Right cardiac atrium (tissue), 5 donors: ENCODE measurements around the gene CASS4. TPM values are rescaled to one million over a fixed set of nuclear protein-coding genes. Genes with fewer than 3 reads are reported as not detected.

ENCODE experiments used
- ATAC-seq, 2 donors: fragments of 200-7000 bp; cut with Tn5 transposase; one replicate each; pipeline versions ENCODE4 v1.8.0 to v1.9.1; 2020; ENCODE audit warnings: moderate library complexity in 2 of 2, mild to moderate bottlenecking in 1 of 2
- DNase-seq, 3 donors: peaks; one replicate each; pipeline ENCODE4 v3.0.0-alpha.2; 2020
- H3K27ac ChIP-seq: one replicate; pipeline ENCODE4 v1.5.1; 2013; ENCODE audit warnings: mild to moderate bottlenecking, low read length, control low read depth, moderate library complexity
- H3K27me3 ChIP-seq: one replicate; pipeline ENCODE4 v1.6.1; 2013; ENCODE audit not compliant: control insufficient read depth, insufficient read depth
- H3K4me1 ChIP-seq: one replicate; pipeline ENCODE4 v1.6.1; 2013; ENCODE audit warnings: low read length; ENCODE audit not compliant: control insufficient read depth, insufficient read depth
- H3K4me3 ChIP-seq: one replicate; pipeline ENCODE4 v1.5.1; 2013; ENCODE audit warnings: low read length, control low read depth
- H3K9me3 ChIP-seq: one replicate; pipeline ENCODE4 v1.6.1; 2013; ENCODE audit warnings: low read length; ENCODE audit not compliant: control insufficient read depth
- WGBS: extraction: QIAGEN DNeasy Blood & Tissue Kit; methylation state at CpG from one replicate; pipeline ENCODE4 v1.1.7; 2013; 5-methylcytosine and 5-hydroxymethylcytosine counted together
- intact Hi-C, 4 donors: fragments of 100-400 bp; cut with DNase I; formaldehyde crosslinking; loops; one replicate each; pipeline versions ENCODE4 v1.11.0 to v1.14.0; 2022 to 2023
- polyA plus RNA-seq: library from polyadenylated mRNA; stranded (reverse); fragments of 200-250 nt; gene quantifications from one replicate; pipeline ENCODE4 v1.2.3, GENCODE V29; 2013
- total RNA-seq, 4 donors: library from RNA; stranded (reverse); fragmentation: NEBNext Ultra II Directional; extraction: Animal tissue kit (Norgen Biotek cat#: 25700); gene quantifications; one replicate each; pipeline ENCODE4 v1.2.1, GENCODE V29; 2021
- donor health status: healthy with polysubstance abuse.
- donor health status: DM: no; HTN: yes; CAD: no.
- donor health status: DM: no; HTN: no; CAD: no.
- donor health status: DM: no; HTN: yes; CAD: no; lungs with severe emphysema.
- donor health status: DM: yes; HTN: yes; CAD: no.

Gene CASS4
- total and polyA plus RNA-seq, 5 donors, result 0.34 to 0.79 (median 0.56) TPM

DNA sequence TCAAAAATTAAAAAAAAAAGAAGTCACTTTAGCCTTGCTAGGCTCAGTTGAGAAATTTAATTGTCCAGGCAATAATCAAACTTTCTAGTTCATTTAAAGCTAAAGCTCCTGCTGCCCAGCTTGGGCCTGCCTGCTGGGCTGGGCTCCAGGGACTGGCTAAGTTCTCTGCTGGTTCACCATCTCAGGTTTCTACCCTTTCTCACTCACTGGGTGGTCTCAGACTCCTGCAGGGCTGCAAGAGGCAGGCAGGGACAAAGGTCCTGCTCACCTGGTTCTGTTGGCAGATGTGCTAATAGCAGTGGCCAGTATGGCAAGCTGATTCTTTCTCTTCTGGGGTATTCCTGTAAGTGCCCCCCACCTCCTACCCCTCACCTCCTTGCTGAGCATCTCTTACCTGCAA is 35.2 kb downstream of the CASS4 start:
- H3K4me1 ChIP-seq, result no peaks in the 10 kb centered on the region
- no peak overlapping the region for H3K27ac ChIP-seq
- no peak for DNase-seq
- no peaks in the 10 kb centered on the region for H3K27me3 ChIP-seq
- H3K4me3 ChIP-seq, result no peak overlapping the region
- H3K9me3 ChIP-seq, result no peaks in the 10 kb centered on the region
- intact Hi-C loops, result no loop called here
- ATAC-seq, result no peak

DNA sequence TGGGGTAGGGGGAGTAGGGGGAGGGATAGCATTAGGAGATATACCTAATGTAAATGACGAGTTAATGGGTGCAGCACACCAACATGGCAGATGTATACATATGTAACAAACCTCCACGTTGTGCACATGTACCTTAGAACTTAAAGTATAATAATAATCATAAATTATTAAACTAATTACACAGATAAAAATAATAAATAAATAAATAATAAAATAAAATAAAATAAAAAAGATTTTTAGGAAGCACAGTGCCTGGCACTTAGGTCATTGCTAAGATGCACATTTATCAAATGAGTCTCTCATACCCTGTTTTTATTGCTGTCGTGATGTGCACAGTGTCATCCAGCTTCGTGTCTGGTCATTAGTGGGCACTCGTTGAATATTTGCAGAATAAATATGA is 37.4 kb downstream of the CASS4 start:
- H3K4me1 ChIP-seq, result no peaks in the 10 kb centered on the region
- intact Hi-C loops, result no loop called here
- 95% methylated on average over 5 of the region's 5 CpGs for WGBS
- H3K27ac ChIP-seq, result no peak overlapping the region
- ATAC-seq (no peak), DNase-seq (no peak)
- H3K27me3 ChIP-seq, result no peaks in the 10 kb centered on the region
- H3K4me3 ChIP-seq, result no peak overlapping the region
- no peaks in the 10 kb centered on the region for H3K9me3 ChIP-seq

DNA sequence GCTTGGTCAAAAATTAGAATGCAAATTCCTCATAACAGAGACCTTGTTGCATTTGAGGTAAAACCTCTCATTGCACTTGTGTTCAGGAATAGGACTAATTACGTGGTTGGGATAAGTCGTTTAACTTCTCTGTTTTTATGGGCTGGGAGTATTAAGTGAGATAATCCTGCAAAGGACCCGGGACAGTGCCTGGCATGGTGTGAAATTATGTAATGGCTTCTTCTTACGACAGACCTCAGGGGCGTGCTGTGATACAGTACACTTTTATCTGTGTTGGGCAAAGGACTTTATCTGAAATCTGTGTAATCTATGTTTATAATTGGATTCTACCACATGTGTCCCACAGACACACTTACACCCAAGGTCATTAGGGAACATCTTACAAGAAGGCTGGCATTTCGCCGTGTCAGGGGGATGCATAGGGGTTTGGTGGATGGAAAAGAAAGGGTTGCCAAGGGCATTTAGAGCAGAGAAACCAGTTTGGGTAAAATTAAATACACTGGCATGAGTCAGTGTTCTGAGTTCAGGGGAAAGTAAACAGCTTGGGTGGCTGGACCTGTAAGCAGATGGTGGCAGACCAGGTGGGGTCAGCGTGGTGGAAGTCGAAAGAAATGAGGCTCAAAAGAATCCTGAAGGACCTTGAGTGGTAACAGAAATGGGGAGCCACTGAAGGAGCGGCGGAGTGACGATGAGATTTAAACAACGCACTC is 39.2 kb downstream of the CASS4 start:
- H3K27me3 ChIP-seq, result no peaks in the 10 kb centered on the region
- DNase-seq, result no peak

DNA sequence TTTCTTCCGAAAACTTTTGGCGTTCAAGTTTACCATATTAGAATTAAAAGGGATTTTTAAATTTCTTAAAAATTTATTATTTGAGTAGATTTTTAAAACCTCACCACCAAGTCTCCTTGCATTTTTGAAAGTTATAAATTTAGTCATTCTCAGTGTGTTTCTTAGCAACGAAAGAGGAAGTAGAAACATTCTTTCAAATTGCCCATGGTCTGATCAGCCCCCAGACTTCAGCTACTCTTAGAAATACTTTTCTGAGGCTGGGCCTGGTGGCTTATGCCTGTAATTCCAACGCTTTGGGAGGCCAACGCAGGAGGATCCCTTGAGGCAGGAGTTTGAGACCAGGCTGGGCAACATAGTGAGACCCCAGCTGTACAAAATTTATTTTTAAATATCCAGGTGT is 41.3 kb downstream of the CASS4 start:
- ATAC-seq (no peak), DNase-seq (no peak)
- Histone ChIP-seq H3K4me3 (no peak overlapping the region), H3K27me3 (no peaks in the 10 kb centered on the region), H3K9me3 (no peaks in the 10 kb centered on the region), H3K27ac (no peak overlapping the region), H3K4me1 (no peaks in the 10 kb centered on the region)
- WGBS, result 75% methylated on average over 5 of the region's 5 CpGs
- intact Hi-C loops, result no loop called here

More for the DNA sequence above, 39.2 kb downstream of the CASS4 start:
- Histone ChIP-seq H3K27ac (no peak overlapping the region), H3K9me3 (no peaks in the 10 kb centered on the region), H3K4me1 (no peaks in the 10 kb centered on the region), H3K4me3 (no peak overlapping the region)
- no peak for ATAC-seq
- WGBS, result 82% methylated on average over 13 of the region's 13 CpGs
- intact Hi-C loops, result no loop called here

DNA sequence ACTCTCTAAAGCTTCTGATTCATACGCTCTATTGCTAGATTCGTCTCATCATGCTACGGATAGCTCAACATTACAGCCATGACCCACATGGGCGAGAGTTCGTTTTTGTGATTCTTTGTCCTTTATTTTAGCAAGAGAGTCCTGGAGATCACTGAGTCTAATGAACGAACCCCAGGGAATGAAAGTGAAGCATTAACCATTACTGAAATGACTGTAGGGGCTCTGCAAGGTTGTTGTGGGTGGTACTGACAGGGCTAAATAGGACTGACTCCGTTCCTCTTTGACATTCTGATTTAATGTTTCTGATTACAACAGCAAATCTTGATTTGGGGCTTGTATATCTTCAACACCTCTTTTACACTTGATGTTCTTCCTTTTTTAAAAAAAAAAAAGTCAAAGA is 42.7 kb downstream of the CASS4 start:
- 90% methylated on average over 7 of the region's 7 CpGs for WGBS
- H3K27me3 ChIP-seq, result no peaks in the 10 kb centered on the region
- no peak overlapping the region for H3K27ac ChIP-seq
- DNase-seq (no peak), ATAC-seq (no peak)
- H3K9me3 ChIP-seq, result no peaks in the 10 kb centered on the region
- intact Hi-C loops, result no loop called here
- no peaks in the 10 kb centered on the region for H3K4me1 ChIP-seq
- no peak overlapping the region for H3K4me3 ChIP-seq

DNA sequence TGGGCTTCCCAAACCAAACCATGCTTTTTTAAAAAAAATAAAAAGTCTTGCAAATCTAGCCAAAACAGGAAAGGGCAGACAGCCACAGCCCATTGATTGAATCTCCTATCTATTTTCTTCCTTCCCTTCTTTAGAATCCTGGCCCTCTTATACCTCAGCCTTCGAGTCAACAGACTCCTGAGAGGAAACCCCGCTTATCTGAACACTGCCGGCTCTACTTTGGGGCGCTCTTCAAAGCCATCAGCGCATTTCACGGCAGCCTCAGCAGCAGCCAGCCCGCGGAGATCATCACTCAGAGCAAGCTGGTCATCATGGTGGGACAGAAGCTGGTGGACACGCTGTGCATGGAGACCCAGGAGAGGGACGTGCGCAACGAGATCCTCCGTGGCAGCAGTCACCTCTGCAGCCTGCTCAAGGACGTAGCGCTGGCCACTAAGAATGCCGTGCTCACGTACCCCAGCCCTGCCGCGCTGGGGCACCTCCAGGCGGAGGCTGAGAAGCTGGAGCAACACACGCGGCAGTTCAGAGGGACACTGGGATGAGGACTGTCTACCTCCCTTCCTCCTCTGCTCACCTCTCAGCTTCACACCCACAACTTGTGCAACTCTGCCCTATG is 46.3 kb downstream of the CASS4 start:
- WGBS, result 58% methylated on average over 22 of the region's 22 CpGs
- Histone ChIP-seq H3K27me3 (no peaks in the 10 kb centered on the region), H3K27ac (no peak overlapping the region), H3K4me1 (no peaks in the 10 kb centered on the region), H3K4me3 (no peak overlapping the region), H3K9me3 (no peaks in the 10 kb centered on the region)
- intact Hi-C loops, result no loop called here
- DNase-seq (no peak), ATAC-seq (peak in 1 of 2 donors; percentile 11)

DNA sequence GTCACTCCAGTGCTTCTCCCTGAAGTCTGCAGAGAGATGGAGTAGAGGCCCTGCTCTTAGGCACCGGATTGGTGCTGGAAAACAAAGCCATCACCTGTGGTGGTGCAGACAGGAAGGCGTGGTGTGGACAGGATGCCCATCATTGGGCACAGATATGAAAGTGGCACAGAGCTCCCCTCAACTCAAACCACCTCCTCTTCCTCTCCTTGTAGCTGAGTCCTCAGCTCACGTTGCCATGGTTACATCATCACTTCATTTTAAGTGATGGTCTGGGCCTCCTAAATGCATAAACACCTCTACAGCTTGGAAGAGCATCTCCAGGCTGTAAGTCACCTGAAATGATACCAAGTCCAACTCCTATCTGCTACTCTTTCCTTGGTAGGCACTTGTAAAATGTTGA is 48.4 kb downstream of the CASS4 start:
- H3K27me3 ChIP-seq, result no peaks in the 10 kb centered on the region
- WGBS, result 73% methylated on average over 3 of the region's 3 CpGs
- no peak overlapping the region for H3K4me3 ChIP-seq
- intact Hi-C loops, result loop anchor here in 3 of 4 donors (10.0 kb wide), 3 partner anchors 46 to 66 kb away; partner anchors contain the start of genes AURKA (in 1 of the 3), CASS4 (in 1 of the 3) and CSTF1 (in 1 of the 3)
- ATAC-seq, result no peak
- H3K27ac ChIP-seq, result no peak overlapping the region
- DNase-seq, result no peak
- no peaks in the 10 kb centered on the region for H3K4me1 ChIP-seq
- no peaks in the 10 kb centered on the region for H3K9me3 ChIP-seq

DNA sequence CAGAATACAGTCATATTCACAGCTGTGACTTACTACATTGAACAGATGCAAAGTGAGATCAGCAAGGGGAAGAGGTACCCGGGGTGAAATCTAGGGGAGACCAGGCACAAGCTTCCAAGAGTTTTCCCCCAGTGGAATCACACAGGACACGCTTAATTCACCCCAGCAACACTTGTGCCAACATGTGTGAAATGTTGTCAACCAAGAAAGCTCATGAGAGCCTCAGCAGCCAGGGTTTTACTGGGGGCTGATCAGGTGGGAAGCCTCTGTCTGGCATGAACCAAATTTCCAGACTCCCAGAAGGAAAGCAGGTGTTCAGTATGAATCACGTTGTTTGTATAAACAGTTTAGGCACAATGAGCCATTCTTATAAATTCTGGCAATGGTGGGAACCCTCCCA is 49.5 kb downstream of the CASS4 start:
- intact Hi-C loops, result loop anchor here in 3 of 4 donors (10.0 kb wide), 3 partner anchors 47 to 67 kb away; partner anchors contain the start of genes AURKA (in 1 of the 3), CASS4 (in 1 of the 3) and CSTF1 (in 1 of the 3)
- Histone ChIP-seq H3K27ac (no peak overlapping the region), H3K4me3 (no peak overlapping the region), H3K27me3 (no peaks in the 10 kb centered on the region), H3K4me1 (no peaks in the 10 kb centered on the region), H3K9me3 (no peaks in the 10 kb centered on the region)
- WGBS, result 81% methylated on average over 3 of the region's 3 CpGs
- ATAC-seq (no peak), DNase-seq (no peak)

DNA sequence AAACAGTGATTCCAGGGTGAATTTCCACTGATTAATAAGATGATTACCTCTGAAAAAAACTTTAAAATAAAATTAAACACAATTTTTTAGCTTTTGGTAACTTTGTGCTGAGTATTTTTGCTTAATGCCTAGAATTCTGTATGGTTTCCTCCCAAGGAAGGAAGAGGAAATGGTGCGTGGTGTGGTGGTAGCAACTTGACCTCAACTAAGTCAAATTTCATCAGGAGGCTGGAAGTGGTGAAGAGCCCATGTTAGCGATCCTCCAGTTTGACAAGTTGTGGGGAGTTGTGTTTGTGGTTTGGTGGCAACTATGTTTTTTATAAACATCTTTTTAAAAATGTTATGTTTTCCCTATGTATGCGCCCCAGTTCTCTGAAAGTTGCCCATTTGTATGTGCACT is 51.4 kb downstream of the CASS4 start:
- 68% methylated on average over 3 of the region's 3 CpGs for WGBS
- no peak for ATAC-seq
- no peaks in the 10 kb centered on the region for H3K4me1 ChIP-seq
- no peak overlapping the region for H3K27ac ChIP-seq
- DNase-seq, result no peak
- intact Hi-C loops, result loop anchor here in 3 of 4 donors (10.0 kb wide), 3 partner anchors 49 to 69 kb away; partner anchors contain the start of genes AURKA (in 1 of the 3), CASS4 (in 1 of the 3) and CSTF1 (in 1 of the 3)
- no peaks in the 10 kb centered on the region for H3K27me3 ChIP-seq
- no peak overlapping the region for H3K4me3 ChIP-seq
- H3K9me3 ChIP-seq, result no peaks in the 10 kb centered on the region

DNA sequence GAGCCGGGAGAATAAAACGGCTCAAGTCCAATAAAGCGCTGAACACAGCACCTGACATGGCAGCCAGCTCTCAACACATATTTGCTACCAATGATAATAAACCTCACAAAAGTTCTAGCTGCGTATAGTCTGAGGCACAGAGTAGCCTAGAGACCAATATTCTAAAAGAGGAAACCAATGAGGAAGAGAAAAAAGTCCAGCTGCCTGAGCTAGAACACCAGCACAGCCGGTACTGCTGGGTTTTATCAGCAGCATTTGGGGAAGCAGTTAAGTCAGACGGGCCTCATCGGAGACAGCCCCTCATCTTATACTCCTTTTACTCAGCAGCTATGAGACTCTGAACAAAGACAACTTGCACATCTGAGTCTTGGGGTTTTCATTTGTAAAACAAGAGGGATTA is 53.9 kb downstream of the CASS4 start:
- no peaks in the 10 kb centered on the region for H3K4me1 ChIP-seq
- no peak overlapping the region for H3K4me3 ChIP-seq
- no peak overlapping the region for H3K27ac ChIP-seq
- H3K27me3 ChIP-seq, result no peaks in the 10 kb centered on the region
- intact Hi-C loops, result loop anchor here (5.0 to 10.0 kb wide), 4 partner anchors 51 to 71 kb away; partner anchors contain the start of genes AURKA (in 1 of the 4), CASS4 (in 1 of the 4) and CSTF1 (in 1 of the 4)
- ATAC-seq (no peak), DNase-seq (no peak)
- 51% methylated on average over 7 of the region's 7 CpGs for WGBS
- H3K9me3 ChIP-seq, result no peaks in the 10 kb centered on the region

DNA sequence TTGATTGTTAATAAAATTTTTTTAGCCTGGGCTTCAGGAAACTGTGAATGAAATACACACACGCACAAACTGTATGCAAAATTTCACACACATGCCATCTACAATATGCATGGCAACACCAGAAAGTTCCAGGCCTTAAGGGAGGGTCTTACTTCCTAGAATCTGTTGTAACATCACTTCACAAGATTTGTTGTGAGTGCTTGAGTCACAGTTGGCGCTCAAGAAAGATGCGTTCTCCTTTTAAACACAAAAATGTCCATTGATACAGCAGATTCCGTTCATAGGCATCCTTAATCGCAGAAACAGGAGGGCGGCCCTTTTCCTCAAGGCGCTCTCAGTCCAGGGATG is 55.9 kb downstream of the CASS4 start:
- ATAC-seq (peak in 1 of 2 donors; percentile 6), DNase-seq (no peak)
- 7% methylated on average over 7 of the region's 7 CpGs for WGBS
- no peaks in the 10 kb centered on the region for H3K4me1 ChIP-seq
- peak overlapping the region; percentile 81 for H3K4me3 ChIP-seq
- no peaks in the 10 kb centered on the region for H3K9me3 ChIP-seq
- intact Hi-C loops, result loop anchor here (5.0 to 10.0 kb wide), 4 partner anchors 53 to 73 kb away; partner anchors contain the start of genes AURKA (in 1 of the 4), CASS4 (in 1 of the 4) and CSTF1 (in 1 of the 4)
- peak overlapping the region; percentile 39 for H3K27ac ChIP-seq
- H3K27me3 ChIP-seq, result no peaks in the 10 kb centered on the region
